Measurements from ENCODE around the gene UBE2N.

GRCh38 chr12:93381161-93381975 lies 60.4 kb downstream of the UBE2N start:
- TF ChIP-seq ATF2 (IDR thresholded peaks at IDR 0.05; ENCODE audit: low read length): no peak
- no peak for TF ChIP-seq KLF5 (IDR thresholded peaks at IDR 0.05; ENCODE audit: partially characterized antibody)
- no peak for TF ChIP-seq TCF3 (IDR thresholded peaks at IDR 0.05; ENCODE audit: borderline replicate concordance, insufficient read depth, low read depth, low read length)
- TF ChIP-seq ELK1 (IDR thresholded peaks at IDR 0.05; ENCODE audit: low read depth, low read length): no peak
- no peak for TF ChIP-seq CTCF (IDR thresholded peaks at IDR 0.05 in 2 of 3, conservative IDR thresholded peaks at IDR 0.05 in 1 of 3; ENCODE audit: control insufficient read depth in 2 of 3, extremely low read depth in 1 of 3, insufficient read depth in 1 of 3, low read depth in 3 of 3, low read length in 3 of 3)
- no peak for TF ChIP-seq ZNF384 (IDR thresholded peaks at IDR 0.05; ENCODE audit: borderline replicate concordance, low read depth, low read length)
- no peak for TF ChIP-seq TCF7 (IDR thresholded peaks at IDR 0.05; ENCODE audit: borderline replicate concordance)
- no peak for TF ChIP-seq POLR2AphosphoS5 (IDR thresholded peaks at IDR 0.05; ENCODE audit: low read length)
- no peak for TF ChIP-seq SRF (IDR thresholded peaks at IDR 0.05; ENCODE audit: low read depth in 2 of 2, low read length in 2 of 2)
- no peak for TF ChIP-seq ATF3 (IDR thresholded peaks at IDR 0.05; ENCODE audit: borderline replicate concordance, extremely low read depth, low read depth, low read length)
- TF ChIP-seq POLR2A (IDR thresholded peaks at IDR 0.05; ENCODE audit: low read depth, low read length): no peak
- no peak for TF ChIP-seq SIN3A (IDR thresholded peaks at IDR 0.05; ENCODE audit: low read depth, low read length)
- no peak for TF ChIP-seq ZNF274 (IDR thresholded peaks at IDR 0.05; ENCODE audit: insufficient read depth, insufficient read length)
